ENCODE measurements around the gene DCC. TPM values are rescaled to one million over a fixed set of nuclear protein-coding genes. Genes with fewer than 3 reads are reported as not detected.

DCC gene
- total RNA-seq, 1 experiment from 2014 or later = not detected

GRCh38 chr18:52617931-52618330, 277.9 kb downstream of the DCC start:
- H3K79me2 ChIP-seq (ENCODE audit: insufficient read depth, low read length) = no peaks in the 10 kb centered on the region
- RAD21 ChIA-PET (ENCODE audit: low non-redundant PET in 1 of 2, low total read pairs in 2 of 2, uncharacterized antibody in 2 of 2, unreplicated experiment in 2 of 2) = no interaction called here
- CTCF ChIA-PET = no interaction called here
- no peaks in the 10 kb centered on the region for H3K9me2 ChIP-seq (ENCODE audit: insufficient read depth)
- H3K9ac ChIP-seq (ENCODE audit: low read length) = no peak overlapping the region
- H3K4me3 ChIP-seq (replicated peaks in 1 of 2; ENCODE audit: low read depth in 1 of 2, low read length in 2 of 2) = no peak overlapping the region
- no peak for ATAC-seq
- H3K9me3 ChIP-seq (ENCODE audit: control insufficient read depth in 1 of 2, insufficient read depth in 1 of 2, low read depth in 1 of 2, low read length in 2 of 2) = peaks cover 3 to 13% of the 10 kb centered on the region in 2 experiments; a peak in 2 of 4 replicates
- no peaks in the 10 kb centered on the region for H3K27me3 ChIP-seq (ENCODE audit: insufficient read depth, low read length)
- no peaks in the 10 kb centered on the region for H4K20me1 ChIP-seq (ENCODE audit: insufficient read depth)
- BruUV-seq (replicated peaks) = no TSS peak
- no peak overlapping the region for H2AFZ ChIP-seq (ENCODE audit: low read depth, low read length, poor library complexity, severe bottlenecking)
- H3K4me2 ChIP-seq (ENCODE audit: low read length) = no peak overlapping the region
- no peaks in the 10 kb centered on the region for H3K4me1 ChIP-seq (ENCODE audit: control insufficient read depth in 1 of 2, insufficient read depth in 2 of 2, low read length in 2 of 2)
- H3K36me3 ChIP-seq (ENCODE audit: control insufficient read depth in 1 of 2, insufficient read depth in 2 of 2, low read length in 2 of 2) = no peaks in the 10 kb centered on the region
- POLR2A ChIA-PET = no interaction called here
- TF ChIP-seq POLR2AphosphoS5 (IDR thresholded peaks at IDR 0.05; ENCODE audit: low read depth, low read length) = no peak
- no peak for TF ChIP-seq POLR2A (IDR thresholded peaks at IDR 0.05; ENCODE audit: borderline replicate concordance, extremely low read depth, insufficient read depth, insufficient read length)
- no peak for TF ChIP-seq EZH2phosphoT487 (IDR thresholded peaks at IDR 0.05; ENCODE audit: borderline replicate concordance)
- TF ChIP-seq ELF1 (IDR thresholded peaks at IDR 0.05; ENCODE audit: borderline replicate concordance, low read depth) = no peak
- no peak for TF ChIP-seq CEBPB (IDR thresholded peaks at IDR 0.05; ENCODE audit: low read depth)
- no peak for TF ChIP-seq FOSL1 (IDR thresholded peaks at IDR 0.05; ENCODE audit: low read depth)
- no peak for TF ChIP-seq TCF7L2 (IDR thresholded peaks at IDR 0.05; ENCODE audit: borderline replicate concordance, extremely low read depth, insufficient read depth, insufficient read length)
- TF ChIP-seq EZH2 (IDR thresholded peaks at IDR 0.05) = no peak
- no peak overlapping the region for H3K27ac ChIP-seq (ENCODE audit: low read depth, low read length)
- no peak for DNase-seq (ENCODE audit: low read depth, low spot score)
- intact Hi-C loops (cut with micrococcal nuclease) = loop anchor here (10.0 kb wide), 1 partner anchor 63 kb away; no protein-coding TSS in a partner anchor

GRCh38 chr18:52620926-52621439, 281.0 kb downstream of the DCC start:
- no peak overlapping the region for H3K9ac ChIP-seq (ENCODE audit: low read length)
- peaks cover 3 to 23% of the 10 kb centered on the region in 2 experiments; a peak in 2 of 4 replicates for H3K9me3 ChIP-seq (ENCODE audit: control insufficient read depth in 1 of 2, insufficient read depth in 1 of 2, low read depth in 1 of 2, low read length in 2 of 2)
- no peaks in the 10 kb centered on the region for H3K4me1 ChIP-seq (ENCODE audit: control insufficient read depth in 1 of 2, insufficient read depth in 2 of 2, low read length in 2 of 2)
- H3K27me3 ChIP-seq (ENCODE audit: insufficient read depth, low read length) = no peaks in the 10 kb centered on the region
- H4K20me1 ChIP-seq (ENCODE audit: insufficient read depth) = no peaks in the 10 kb centered on the region
- DNase-seq (ENCODE audit: low read depth, low spot score) (no peak), ATAC-seq (no peak)
- no peaks in the 10 kb centered on the region for H3K9me2 ChIP-seq (ENCODE audit: insufficient read depth)
- intact Hi-C loops (cut with micrococcal nuclease) = no loop called here
- CTCF ChIA-PET = no interaction called here
- TF ChIP-seq RAD21 (IDR thresholded peaks at IDR 0.05; ENCODE audit: low read depth) (no peak), ZFX (IDR thresholded peaks at IDR 0.05) (no peak)
- no TSS peak for BruUV-seq (replicated peaks)
- RAD21 ChIA-PET (ENCODE audit: low non-redundant PET in 1 of 2, low total read pairs in 2 of 2, uncharacterized antibody in 2 of 2, unreplicated experiment in 2 of 2) = no interaction called here
- no peak overlapping the region for H3K4me2 ChIP-seq (ENCODE audit: low read length)
- POLR2A ChIA-PET = no interaction called here
- no peaks in the 10 kb centered on the region for H3K79me2 ChIP-seq (ENCODE audit: insufficient read depth, low read length)
- H2AFZ ChIP-seq (ENCODE audit: low read depth, low read length, poor library complexity, severe bottlenecking) = no peak overlapping the region
- no peak overlapping the region for H3K27ac ChIP-seq (ENCODE audit: low read depth, low read length)
- H3K4me3 ChIP-seq (replicated peaks in 1 of 2; ENCODE audit: low read depth in 1 of 2, low read length in 2 of 2) = no peak overlapping the region
- no peaks in the 10 kb centered on the region for H3K36me3 ChIP-seq (ENCODE audit: control insufficient read depth in 1 of 2, insufficient read depth in 2 of 2, low read length in 2 of 2)

Data from HCT116 (cell line).